ENCODE measurements around the gene USP31. TPM values are rescaled to one million over a fixed set of nuclear protein-coding genes. Genes with fewer than 3 reads are reported as not detected.

The USP31 gene
- total and polyA plus RNA-seq, 7 donors = 7.7 to 21.5 (median 16.4) TPM

DNA sequence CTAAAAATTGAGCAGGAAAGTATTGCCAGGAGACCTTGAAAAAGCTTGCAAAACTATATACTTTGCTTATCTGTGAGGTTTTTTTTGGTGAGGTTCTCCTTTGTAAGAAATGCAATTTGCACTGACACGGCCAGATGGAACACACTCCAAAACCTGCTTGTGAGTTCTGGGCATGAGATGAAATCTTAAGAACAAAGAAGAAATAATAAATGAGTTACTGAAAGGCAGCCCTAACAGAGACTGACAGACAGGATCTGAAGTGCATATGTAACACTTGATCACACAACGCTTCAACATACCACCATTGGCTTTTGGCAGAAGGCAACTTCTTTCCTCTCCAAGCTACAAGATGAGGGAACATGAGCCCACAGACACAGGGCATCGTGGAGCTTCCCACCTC is 82.6 kb downstream of the USP31 start:
- peaks cover 4% of the 10 kb centered on the region for H3K4me1 ChIP-seq
- no peak overlapping the region for H3K4me3 ChIP-seq
- H3K27ac ChIP-seq = no peak overlapping the region
- no peak for ATAC-seq
- intact Hi-C loops (cut with DNase I) = no loop called here
- DNase-seq = no peak
- H3K9me3 ChIP-seq = no peaks in the 10 kb centered on the region
- TF ChIP-seq CTCF (IDR thresholded peaks at IDR 0.05) = no peak
- H3K36me3 ChIP-seq (ENCODE audit: insufficient read depth in 1 of 2, low read depth in 1 of 2) = peaks cover 2 to 42% of the 10 kb centered on the region in 2 donors
- WGBS, 3 donors = 55 to 67% (median 56%) methylated on average over 3 of the region's 3 CpGs
- no peaks in the 10 kb centered on the region for H3K27me3 ChIP-seq (ENCODE audit: insufficient read depth in 3 of 3, low read length in 2 of 3)

- H3K36me3 ChIP-seq (ENCODE audit: insufficient read depth in 1 of 2, low read depth in 1 of 2) = peaks cover 2 to 35% of the 10 kb centered on the region in 2 donors
- H3K27me3 ChIP-seq (ENCODE audit: insufficient read depth in 3 of 3, low read length in 2 of 3) = no peaks in the 10 kb centered on the region
- DNase-seq = no peak
- no peaks in the 10 kb centered on the region for H3K9me3 ChIP-seq
- no peaks in the 10 kb centered on the region for H3K4me1 ChIP-seq
- TF ChIP-seq CTCF (IDR thresholded peaks at IDR 0.05) = no peak
- H3K27ac ChIP-seq = no peak overlapping the region
- no peak for ATAC-seq
- whole genome bisulfite sequencing, 3 donors = 75 to 77% (median 75%) methylated on average over 9 of the region's 9 CpGs
- no peak overlapping the region for H3K4me3 ChIP-seq
- intact Hi-C loops (cut with DNase I) = loop anchor here in 1 of 2 donors (5.0 kb wide), 2 partner anchors 167 to 387 kb away; no protein-coding TSS in a partner anchor
Measured at GRCh38 chr16:23064639-23065038, 84.6 kb downstream of the USP31 start.

GRCh38 chr16:23062524-23062923 is 86.7 kb downstream of the USP31 start:
- no peak for TF ChIP-seq CTCF (IDR thresholded peaks at IDR 0.05)
- Histone ChIP-seq H3K27ac (no peak overlapping the region), H3K4me3 (no peak overlapping the region), H3K4me1 (no peaks in the 10 kb centered on the region), H3K27me3 (ENCODE audit: insufficient read depth in 3 of 3, low read length in 2 of 3) (peaks cover 0 to 6% (median 0%) of the 10 kb centered on the region in 3 donors), H3K9me3 (no peaks in the 10 kb centered on the region), H3K36me3 (ENCODE audit: insufficient read depth in 1 of 2, low read depth in 1 of 2) (peaks cover 2 to 14% of the 10 kb centered on the region in 2 donors)
- ATAC-seq = no peak
- WGBS, 3 donors = 74 to 87% (median 85%) methylated on average over 5 of the region's 5 CpGs
- intact Hi-C loops (cut with DNase I) = loop anchor here in 1 of 2 donors (5.0 kb wide), 2 partner anchors 165 to 385 kb away; no protein-coding TSS in a partner anchor
- DNase-seq = no peak

- H3K4me1 ChIP-seq = no peaks in the 10 kb centered on the region
- peaks cover 2 to 6% of the 10 kb centered on the region in 2 donors for H3K36me3 ChIP-seq (ENCODE audit: insufficient read depth in 1 of 2, low read depth in 1 of 2)
- no peak for TF ChIP-seq CTCF (IDR thresholded peaks at IDR 0.05)
- no peak overlapping the region for H3K27ac ChIP-seq
- no peak for ATAC-seq
- H3K4me3 ChIP-seq = no peak overlapping the region
- H3K9me3 ChIP-seq = no peaks in the 10 kb centered on the region
- intact Hi-C loops (cut with DNase I) = loop anchor here (2.0 to 5.0 kb wide), 3 partner anchors 163 to 384 kb away; no protein-coding TSS in a partner anchor
- peaks cover 0 to 12% (median 0%) of the 10 kb centered on the region in 3 donors for H3K27me3 ChIP-seq (ENCODE audit: insufficient read depth in 3 of 3, low read length in 2 of 3)
- WGBS, 3 donors = 64 to 69% (median 67%) methylated on average over 7 of the region's 7 CpGs
- DNase-seq = no peak
Measured at GRCh38 chr16:23061669-23062068, 87.6 kb downstream of the USP31 start.
